ENCODE measurements around the gene PKM.

The PKM gene

DNA sequence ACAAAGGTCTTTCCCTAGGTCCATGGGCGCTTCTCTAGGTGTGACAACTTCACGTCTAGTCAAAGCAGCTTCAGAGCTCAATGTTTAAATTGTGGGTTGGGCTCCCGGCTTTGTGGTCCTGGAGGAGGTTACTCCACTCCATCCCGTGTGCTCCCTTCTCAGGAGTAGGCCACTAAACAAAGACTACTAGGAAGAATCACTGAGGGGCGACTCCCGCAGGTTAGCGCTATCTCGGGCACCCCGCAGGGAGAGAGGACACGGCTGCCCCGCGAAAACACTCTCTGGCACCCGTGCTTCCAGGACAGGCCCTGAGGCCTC lies 40.9 kb upstream of the PKM start:
- H3K27me3 ChIP-seq (ENCODE audit: insufficient read depth, poor library complexity, severe bottlenecking), result no peaks in the 10 kb centered on the region
- peak overlapping the region; percentile 94 for H3K4me3 ChIP-seq (replicated peaks; ENCODE audit: insufficient read depth, low read length)
- H3K27ac ChIP-seq (replicated peaks), result peak overlapping the region; percentile 81
- no peak for TF ChIP-seq GABPA (IDR thresholded peaks at IDR 0.05; ENCODE audit: low read depth)
- peak in 1 of 2 experiments; percentile 7 for DNase-seq (ENCODE audit: low read depth in 1 of 2, low spot score in 1 of 2)

GRCh38 chr15:72271221-72271620 lies 40.2 kb upstream of the PKM start:
- Histone ChIP-seq H3K4me3 (replicated peaks; ENCODE audit: insufficient read depth, low read length) (no peak overlapping the region), H3K27ac (replicated peaks) (no peak overlapping the region), H3K27me3 (ENCODE audit: insufficient read depth, poor library complexity, severe bottlenecking) (no peaks in the 10 kb centered on the region)
- DNase-seq (ENCODE audit: low read depth in 1 of 2, low spot score in 1 of 2), result no peak
- TF ChIP-seq, protein P1, sequence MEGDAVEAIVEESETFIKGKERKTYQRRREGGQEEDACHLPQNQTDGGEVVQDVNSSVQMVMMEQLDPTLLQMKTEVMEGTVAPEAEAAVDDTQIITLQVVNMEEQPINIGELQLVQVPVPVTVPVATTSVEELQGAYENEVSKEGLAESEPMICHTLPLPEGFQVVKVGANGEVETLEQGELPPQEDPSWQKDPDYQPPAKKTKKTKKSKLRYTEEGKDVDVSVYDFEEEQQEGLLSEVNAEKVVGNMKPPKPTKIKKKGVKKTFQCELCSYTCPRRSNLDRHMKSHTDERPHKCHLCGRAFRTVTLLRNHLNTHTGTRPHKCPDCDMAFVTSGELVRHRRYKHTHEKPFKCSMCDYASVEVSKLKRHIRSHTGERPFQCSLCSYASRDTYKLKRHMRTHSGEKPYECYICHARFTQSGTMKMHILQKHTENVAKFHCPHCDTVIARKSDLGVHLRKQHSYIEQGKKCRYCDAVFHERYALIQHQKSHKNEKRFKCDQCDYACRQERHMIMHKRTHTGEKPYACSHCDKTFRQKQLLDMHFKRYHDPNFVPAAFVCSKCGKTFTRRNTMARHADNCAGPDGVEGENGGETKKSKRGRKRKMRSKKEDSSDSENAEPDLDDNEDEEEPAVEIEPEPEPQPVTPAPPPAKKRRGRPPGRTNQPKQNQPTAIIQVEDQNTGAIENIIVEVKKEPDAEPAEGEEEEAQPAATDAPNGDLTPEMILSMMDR (IDR thresholded peaks at IDR 0.05; ENCODE audit: insufficient read depth, low read length), result no peak
- TF ChIP-seq GABPA (IDR thresholded peaks at IDR 0.05; ENCODE audit: low read depth), result no peak
- no peak for TF ChIP-seq POLR2AphosphoS5 (IDR thresholded peaks at IDR 0.05; ENCODE audit: low read depth)
- no peak for TF ChIP-seq SPI1 (IDR thresholded peaks at IDR 0.05; ENCODE audit: borderline replicate concordance, low read depth)
- TF ChIP-seq REST (IDR thresholded peaks at IDR 0.05; ENCODE audit: insufficient replicate concordance, low read depth), result no peak

DNA sequence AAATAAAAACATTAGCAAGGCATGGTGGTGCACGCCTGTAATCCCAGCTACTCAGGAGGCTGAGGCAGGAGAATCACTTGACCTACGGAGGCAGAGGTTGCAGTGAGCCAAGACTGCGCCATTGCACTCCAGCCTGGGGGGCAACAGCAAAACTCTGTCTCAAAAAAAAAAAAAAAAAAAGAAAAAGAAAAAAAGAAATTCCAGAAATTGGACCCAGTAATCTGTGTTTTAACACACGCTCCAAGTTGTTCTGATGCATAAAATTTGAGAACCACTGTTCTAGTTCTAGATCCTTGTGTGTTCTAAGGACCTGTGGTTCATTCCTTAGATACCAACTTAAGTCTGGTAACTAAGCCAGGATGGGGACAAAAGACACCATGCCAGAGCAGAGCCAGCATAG lies 38.7 kb upstream of the PKM start:
- no peak overlapping the region for H3K4me3 ChIP-seq (replicated peaks; ENCODE audit: insufficient read depth, low read length)
- TF ChIP-seq GABPA (IDR thresholded peaks at IDR 0.05; ENCODE audit: low read depth), result no peak
- TF ChIP-seq, protein P1 (IDR thresholded peaks at IDR 0.05; ENCODE audit: insufficient read depth, low read length), result no peak
- no peak for TF ChIP-seq POLR2AphosphoS5 (IDR thresholded peaks at IDR 0.05; ENCODE audit: low read depth)
- TF ChIP-seq REST (IDR thresholded peaks at IDR 0.05; ENCODE audit: insufficient replicate concordance, low read depth), result no peak
- no peak for DNase-seq (ENCODE audit: low read depth in 1 of 2, low spot score in 1 of 2)
- H3K27ac ChIP-seq (replicated peaks), result no peak overlapping the region
- no peaks in the 10 kb centered on the region for H3K27me3 ChIP-seq (ENCODE audit: insufficient read depth, poor library complexity, severe bottlenecking)

- no peak for DNase-seq (ENCODE audit: low read depth in 1 of 2, low spot score in 1 of 2)
- H3K27me3 ChIP-seq (ENCODE audit: insufficient read depth, poor library complexity, severe bottlenecking), result no peaks in the 10 kb centered on the region
- H3K27ac ChIP-seq (replicated peaks), result no peak overlapping the region
- no peak overlapping the region for H3K4me3 ChIP-seq (replicated peaks; ENCODE audit: insufficient read depth, low read length)
- TF ChIP-seq, protein P1 (IDR thresholded peaks at IDR 0.05; ENCODE audit: insufficient read depth, low read length), result no peak
- TF ChIP-seq GABPA (IDR thresholded peaks at IDR 0.05; ENCODE audit: low read depth) (no peak), POLR2AphosphoS5 (IDR thresholded peaks at IDR 0.05; ENCODE audit: low read depth) (no peak)
Observed at GRCh38 chr15:72265031-72265430, 34.0 kb upstream of the PKM start.
